A549 (cell line): ENCODE results near the gene KRT14.

ENCODE experiments used
- CBX8 ChIP-seq: fragments of 200-600 bp; sonication (generic); IDR thresholded peaks from 2 replicates; pipeline ENCODE4 v1.6.1; 2016
- CHD2 ChIP-seq: fragments of 150-350 bp; IDR thresholded peaks from 2 replicates; pipeline ENCODE4 v1.6.1; 2014; ENCODE audit warnings: low read length; ENCODE audit not compliant: partially characterized antibody
- FOSL2 ChIP-seq, 2 experiments: fragments of 450-650 bp in 1 of 2; fragments of >200 bp in 1 of 2; sonication (Bioruptor Twin) in 1 of 2; formaldehyde crosslinking; IDR thresholded peaks; 2 replicates each; pipeline versions ENCODE4 v1.5.0 to v1.6.1; 2016 to 2020; ENCODE audit warnings: mild to moderate bottlenecking in 1 of 2, moderate library complexity in 1 of 2
- MAFK ChIP-seq: fragments of 450-650 bp; IDR thresholded peaks from 2 replicates; pipeline ENCODE4 v1.6.1; 2014; ENCODE audit not compliant: partially characterized antibody
- POLR2A ChIP-seq: IDR thresholded peaks from 2 replicates; pipeline ENCODE4 v1.6.1; 2012; ENCODE audit warnings: mild to moderate bottlenecking, low read length
- TF ChIP-seq, protein P1 (sequence below): fragments of >200 bp; sonication (Bioruptor Twin); formaldehyde crosslinking; IDR thresholded peaks from 3 replicates; pipeline ENCODE4 v1.5.1; 2016
- TF ChIP-seq, protein P2 (sequence below): IDR thresholded peaks from 2 replicates; pipeline ENCODE4 v1.6.1; 2012
- TF ChIP-seq, protein P3 (sequence below): fragments of 450-650 bp; IDR thresholded peaks from 2 replicates; pipeline ENCODE4 v1.6.1; 2014; ENCODE audit warnings: antibody characterized with exemption
- TF ChIP-seq, protein P4 (sequence below): IDR thresholded peaks from 2 replicates; pipeline ENCODE4 v1.6.1; 2012

DNA sequence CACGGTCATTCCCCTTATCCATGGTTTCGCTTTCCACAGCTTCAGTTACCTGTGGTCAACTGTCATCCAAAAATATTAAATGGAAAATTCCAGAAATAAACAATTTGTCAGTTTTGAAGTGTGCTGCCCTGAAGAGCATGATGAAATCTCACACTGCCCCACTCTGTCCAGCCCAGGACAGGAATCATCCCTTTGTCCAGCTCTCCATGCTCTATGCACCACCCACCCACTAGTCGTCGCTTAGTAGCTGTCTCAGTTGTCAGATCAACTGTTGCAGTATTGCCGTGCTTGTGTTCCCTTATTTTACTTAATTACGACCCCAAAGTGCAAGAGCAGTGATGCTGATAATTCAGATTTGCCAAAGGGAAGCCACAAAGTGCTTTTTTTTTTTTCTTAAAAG, 25.1 kb downstream of the KRT14 start:
- TF ChIP-seq, protein P1, sequence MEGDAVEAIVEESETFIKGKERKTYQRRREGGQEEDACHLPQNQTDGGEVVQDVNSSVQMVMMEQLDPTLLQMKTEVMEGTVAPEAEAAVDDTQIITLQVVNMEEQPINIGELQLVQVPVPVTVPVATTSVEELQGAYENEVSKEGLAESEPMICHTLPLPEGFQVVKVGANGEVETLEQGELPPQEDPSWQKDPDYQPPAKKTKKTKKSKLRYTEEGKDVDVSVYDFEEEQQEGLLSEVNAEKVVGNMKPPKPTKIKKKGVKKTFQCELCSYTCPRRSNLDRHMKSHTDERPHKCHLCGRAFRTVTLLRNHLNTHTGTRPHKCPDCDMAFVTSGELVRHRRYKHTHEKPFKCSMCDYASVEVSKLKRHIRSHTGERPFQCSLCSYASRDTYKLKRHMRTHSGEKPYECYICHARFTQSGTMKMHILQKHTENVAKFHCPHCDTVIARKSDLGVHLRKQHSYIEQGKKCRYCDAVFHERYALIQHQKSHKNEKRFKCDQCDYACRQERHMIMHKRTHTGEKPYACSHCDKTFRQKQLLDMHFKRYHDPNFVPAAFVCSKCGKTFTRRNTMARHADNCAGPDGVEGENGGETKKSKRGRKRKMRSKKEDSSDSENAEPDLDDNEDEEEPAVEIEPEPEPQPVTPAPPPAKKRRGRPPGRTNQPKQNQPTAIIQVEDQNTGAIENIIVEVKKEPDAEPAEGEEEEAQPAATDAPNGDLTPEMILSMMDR = no peak
- no peak for TF ChIP-seq CBX8
- TF ChIP-seq, protein P2, sequence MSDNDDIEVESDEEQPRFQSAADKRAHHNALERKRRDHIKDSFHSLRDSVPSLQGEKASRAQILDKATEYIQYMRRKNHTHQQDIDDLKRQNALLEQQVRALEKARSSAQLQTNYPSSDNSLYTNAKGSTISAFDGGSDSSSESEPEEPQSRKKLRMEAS = no peak
- TF ChIP-seq, protein P3, sequence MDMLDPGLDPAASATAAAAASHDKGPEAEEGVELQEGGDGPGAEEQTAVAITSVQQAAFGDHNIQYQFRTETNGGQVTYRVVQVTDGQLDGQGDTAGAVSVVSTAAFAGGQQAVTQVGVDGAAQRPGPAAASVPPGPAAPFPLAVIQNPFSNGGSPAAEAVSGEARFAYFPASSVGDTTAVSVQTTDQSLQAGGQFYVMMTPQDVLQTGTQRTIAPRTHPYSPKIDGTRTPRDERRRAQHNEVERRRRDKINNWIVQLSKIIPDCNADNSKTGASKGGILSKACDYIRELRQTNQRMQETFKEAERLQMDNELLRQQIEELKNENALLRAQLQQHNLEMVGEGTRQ = no peak
- TF ChIP-seq, protein P4, sequence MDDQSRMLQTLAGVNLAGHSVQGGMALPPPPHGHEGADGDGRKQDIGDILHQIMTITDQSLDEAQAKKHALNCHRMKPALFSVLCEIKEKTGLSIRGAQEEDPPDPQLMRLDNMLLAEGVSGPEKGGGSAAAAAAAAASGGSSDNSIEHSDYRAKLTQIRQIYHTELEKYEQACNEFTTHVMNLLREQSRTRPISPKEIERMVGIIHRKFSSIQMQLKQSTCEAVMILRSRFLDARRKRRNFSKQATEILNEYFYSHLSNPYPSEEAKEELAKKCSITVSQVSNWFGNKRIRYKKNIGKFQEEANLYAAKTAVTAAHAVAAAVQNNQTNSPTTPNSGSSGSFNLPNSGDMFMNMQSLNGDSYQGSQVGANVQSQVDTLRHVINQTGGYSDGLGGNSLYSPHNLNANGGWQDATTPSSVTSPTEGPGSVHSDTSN = no peak
- no peak for TF ChIP-seq POLR2A
- no peak for TF ChIP-seq FOSL2 (IDR thresholded peaks at IDR 0.05)
- TF ChIP-seq FOSL2 (CRISPR knock-in tag; IDR thresholded peaks at IDR 0.05) = no peak
- TF ChIP-seq MAFK = no peak
- TF ChIP-seq CHD2 = no peak
